ENCODE measurements around the gene SEMA5A.
"Not testable (repeated sequence)": the region's sequence is repeated elsewhere in the genome, so short reads cannot be mapped to it uniquely, and the experiment has no call there.

Gene SEMA5A

DNA sequence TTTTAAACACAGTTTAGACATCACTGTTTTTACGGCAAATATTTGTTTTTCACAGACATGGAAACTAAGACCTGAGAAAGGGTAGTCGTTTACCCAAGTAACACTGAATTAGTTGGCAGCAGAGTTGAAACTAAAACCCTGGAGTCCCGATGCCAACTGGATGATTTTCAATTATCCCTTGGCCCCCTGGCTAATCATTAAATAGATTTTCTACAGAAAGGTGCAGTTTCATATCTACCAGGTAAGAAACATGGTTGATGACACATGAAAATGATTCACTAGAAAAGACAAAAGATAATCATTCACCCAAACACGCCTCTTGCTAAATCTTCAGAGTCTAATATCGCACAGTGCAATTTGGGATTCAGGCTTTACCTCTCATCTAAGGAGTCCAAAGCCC is 136.9 kb downstream of the SEMA5A start:
- no peak for DNase-seq
- no peak for TF ChIP-seq CTCF (IDR thresholded peaks at IDR 0.05)
- H3K36me3 Mint-ChIP-seq (ENCODE audit: low read depth): no peaks in the 10 kb centered on the region

GRCh38 chr5:9405196-9405754 is 140.6 kb downstream of the SEMA5A start:
- Mint-ChIP-seq H3K4me3 (no peak overlapping the region), H3K4me1 (peaks cover 5% of the 10 kb centered on the region), H3K9me3 (peaks cover 8% of the 10 kb centered on the region), H3K27me3 (ENCODE audit: low read depth, poor library complexity) (peaks cover 7% of the 10 kb centered on the region), H3K36me3 (ENCODE audit: low read depth) (peaks cover 12% of the 10 kb centered on the region), H3K27ac (no peak overlapping the region)
- no peak for DNase-seq
- no peak for TF ChIP-seq CTCF (IDR thresholded peaks at IDR 0.05)

More for the DNA sequence above, 136.9 kb downstream of the SEMA5A start:
- Mint-ChIP-seq H3K4me1 (peaks cover 5% of the 10 kb centered on the region), H3K9me3 (no peaks in the 10 kb centered on the region), H3K27me3 (ENCODE audit: low read depth, poor library complexity) (peaks cover 7% of the 10 kb centered on the region), H3K27ac (no peak overlapping the region), H3K4me3 (no peak overlapping the region)

GRCh38 chr5:9401786-9402472 is 143.9 kb downstream of the SEMA5A start:
- Mint-ChIP-seq H3K27me3 (ENCODE audit: low read depth, poor library complexity) (peaks cover 4% of the 10 kb centered on the region), H3K4me1 (no peaks in the 10 kb centered on the region), H3K27ac (no peak overlapping the region), H3K4me3 (no peak overlapping the region), H3K36me3 (ENCODE audit: low read depth) (peaks cover 25% of the 10 kb centered on the region), H3K9me3 (peaks cover 18% of the 10 kb centered on the region)
- DNase-seq: no peak
- TF ChIP-seq CTCF (IDR thresholded peaks at IDR 0.05): no peak

- Mint-ChIP-seq H3K4me1 (peaks cover 14% of the 10 kb centered on the region), H3K36me3 (ENCODE audit: low read depth) (peaks cover 25% of the 10 kb centered on the region), H3K9me3 (peaks cover 18% of the 10 kb centered on the region)
- DNase-seq; H3K4me3 Mint-ChIP-seq; H3K27ac Mint-ChIP-seq; H3K27me3 Mint-ChIP-seq (ENCODE audit: low read depth, poor library complexity): not testable (repeated sequence)
Measured at GRCh38 chr5:9399783-9400182, 146.1 kb downstream of the SEMA5A start.

DNA sequence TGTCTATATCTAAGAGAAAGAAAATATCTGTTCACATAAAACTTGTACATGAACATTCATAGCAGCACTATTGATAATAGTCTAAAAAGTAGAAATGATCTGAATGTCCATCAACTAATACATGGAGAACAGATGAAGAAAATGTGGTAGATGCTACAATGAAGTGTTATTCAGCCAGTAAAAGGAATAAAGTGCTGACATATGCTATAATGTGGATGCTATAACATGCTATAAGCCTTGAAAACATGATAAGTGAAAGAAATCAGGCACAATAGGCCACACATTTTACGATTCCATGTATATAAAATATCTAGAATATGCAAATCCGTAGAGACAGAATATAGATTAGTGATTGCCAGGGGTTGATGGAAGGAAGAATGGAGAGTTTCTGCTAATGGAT is 146.8 kb downstream of the SEMA5A start:
- peaks cover 25% of the 10 kb centered on the region for H3K36me3 Mint-ChIP-seq (ENCODE audit: low read depth)
- peaks cover 4% of the 10 kb centered on the region for H3K27me3 Mint-ChIP-seq (ENCODE audit: low read depth, poor library complexity)
- no peak for DNase-seq
- H3K4me1 Mint-ChIP-seq: peaks cover 14% of the 10 kb centered on the region
- no peak for TF ChIP-seq CTCF (IDR thresholded peaks at IDR 0.05)
- H3K9me3 Mint-ChIP-seq: peaks cover 18% of the 10 kb centered on the region
- no peak overlapping the region for H3K27ac Mint-ChIP-seq
- H3K4me3 Mint-ChIP-seq: no peak overlapping the region

GRCh38 chr5:9398227-9398626 is 147.6 kb downstream of the SEMA5A start:
- no peak for DNase-seq
- no peak for TF ChIP-seq CTCF (IDR thresholded peaks at IDR 0.05)
- no peak overlapping the region for H3K27ac Mint-ChIP-seq
- peaks cover 4% of the 10 kb centered on the region for H3K27me3 Mint-ChIP-seq (ENCODE audit: low read depth, poor library complexity)
- peaks cover 25% of the 10 kb centered on the region for H3K36me3 Mint-ChIP-seq (ENCODE audit: low read depth)
- H3K9me3 Mint-ChIP-seq: peaks cover 18% of the 10 kb centered on the region
- no peak overlapping the region for H3K4me3 Mint-ChIP-seq
- peaks cover 14% of the 10 kb centered on the region for H3K4me1 Mint-ChIP-seq

All from nephron progenitor cell (in vitro differentiated cells).